Right ventricle myocardium inferior (tissue), 1 donor: ENCODE results near the gene BRD8. TPM values are rescaled to one million over a fixed set of nuclear protein-coding genes. Genes with fewer than 3 reads are reported as not detected.
"Not testable (repeated sequence)": the region's sequence is repeated elsewhere in the genome, so short reads cannot be mapped to it uniquely, and the experiment has no call there.

Source experiments
- ATAC-seq: fragments of 200-7000 bp; cut with Tn5 transposase; one replicate; pipeline ENCODE4 v1.9.1; 2020; ENCODE audit warnings: mild to moderate bottlenecking, moderate library complexity
- DNase-seq: peaks from one replicate; pipeline ENCODE4 v3.0.0; 2021; ENCODE audit errors: missing footprints
- intact Hi-C: fragments of 100-400 bp; cut with DNase I; formaldehyde crosslinking; loops from one replicate; pipeline ENCODE4 v1.11.0; 2022
- long read RNA-seq: library from polyadenylated mRNA; unstranded; transcript quantifications from one replicate; pipeline ENCODE4 v2.0.0, GENCODE V29; 2021
- total RNA-seq: library from RNA; stranded (reverse); fragmentation: NEBNext Ultra II Directional; extraction: Animal tissue kit (Norgen Biotek cat#: 25700); gene quantifications from one replicate; pipeline ENCODE4 v1.2.1, GENCODE V29; 2021
- donor health status: DM: no; HTN: yes; CAD: no; lungs with severe emphysema.

Gene BRD8, protein sequence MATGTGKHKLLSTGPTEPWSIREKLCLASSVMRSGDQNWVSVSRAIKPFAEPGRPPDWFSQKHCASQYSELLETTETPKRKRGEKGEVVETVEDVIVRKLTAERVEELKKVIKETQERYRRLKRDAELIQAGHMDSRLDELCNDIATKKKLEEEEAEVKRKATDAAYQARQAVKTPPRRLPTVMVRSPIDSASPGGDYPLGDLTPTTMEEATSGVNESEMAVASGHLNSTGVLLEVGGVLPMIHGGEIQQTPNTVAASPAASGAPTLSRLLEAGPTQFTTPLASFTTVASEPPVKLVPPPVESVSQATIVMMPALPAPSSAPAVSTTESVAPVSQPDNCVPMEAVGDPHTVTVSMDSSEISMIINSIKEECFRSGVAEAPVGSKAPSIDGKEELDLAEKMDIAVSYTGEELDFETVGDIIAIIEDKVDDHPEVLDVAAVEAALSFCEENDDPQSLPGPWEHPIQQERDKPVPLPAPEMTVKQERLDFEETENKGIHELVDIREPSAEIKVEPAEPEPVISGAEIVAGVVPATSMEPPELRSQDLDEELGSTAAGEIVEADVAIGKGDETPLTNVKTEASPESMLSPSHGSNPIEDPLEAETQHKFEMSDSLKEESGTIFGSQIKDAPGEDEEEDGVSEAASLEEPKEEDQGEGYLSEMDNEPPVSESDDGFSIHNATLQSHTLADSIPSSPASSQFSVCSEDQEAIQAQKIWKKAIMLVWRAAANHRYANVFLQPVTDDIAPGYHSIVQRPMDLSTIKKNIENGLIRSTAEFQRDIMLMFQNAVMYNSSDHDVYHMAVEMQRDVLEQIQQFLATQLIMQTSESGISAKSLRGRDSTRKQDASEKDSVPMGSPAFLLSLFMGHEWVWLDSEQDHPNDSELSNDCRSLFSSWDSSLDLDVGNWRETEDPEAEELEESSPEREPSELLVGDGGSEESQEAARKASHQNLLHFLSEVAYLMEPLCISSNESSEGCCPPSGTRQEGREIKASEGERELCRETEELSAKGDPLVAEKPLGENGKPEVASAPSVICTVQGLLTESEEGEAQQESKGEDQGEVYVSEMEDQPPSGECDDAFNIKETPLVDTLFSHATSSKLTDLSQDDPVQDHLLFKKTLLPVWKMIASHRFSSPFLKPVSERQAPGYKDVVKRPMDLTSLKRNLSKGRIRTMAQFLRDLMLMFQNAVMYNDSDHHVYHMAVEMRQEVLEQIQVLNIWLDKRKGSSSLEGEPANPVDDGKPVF
- 25.8 TPM for total RNA-seq
- long read RNA-seq, transcript BRD8-203 (21 exons, 2,982 nt) = minor isoform, 6 of 28 reads
- long read RNA-seq, transcript BRD8-201 (22 exons, 3,198 nt) = major isoform, 17 of 28 reads
- long read RNA-seq, partial matches to known transcripts = 3 of 28 reads
- long read RNA-seq, other reads (novel, unspliced or antisense) = 2 of 28 reads

DNA sequence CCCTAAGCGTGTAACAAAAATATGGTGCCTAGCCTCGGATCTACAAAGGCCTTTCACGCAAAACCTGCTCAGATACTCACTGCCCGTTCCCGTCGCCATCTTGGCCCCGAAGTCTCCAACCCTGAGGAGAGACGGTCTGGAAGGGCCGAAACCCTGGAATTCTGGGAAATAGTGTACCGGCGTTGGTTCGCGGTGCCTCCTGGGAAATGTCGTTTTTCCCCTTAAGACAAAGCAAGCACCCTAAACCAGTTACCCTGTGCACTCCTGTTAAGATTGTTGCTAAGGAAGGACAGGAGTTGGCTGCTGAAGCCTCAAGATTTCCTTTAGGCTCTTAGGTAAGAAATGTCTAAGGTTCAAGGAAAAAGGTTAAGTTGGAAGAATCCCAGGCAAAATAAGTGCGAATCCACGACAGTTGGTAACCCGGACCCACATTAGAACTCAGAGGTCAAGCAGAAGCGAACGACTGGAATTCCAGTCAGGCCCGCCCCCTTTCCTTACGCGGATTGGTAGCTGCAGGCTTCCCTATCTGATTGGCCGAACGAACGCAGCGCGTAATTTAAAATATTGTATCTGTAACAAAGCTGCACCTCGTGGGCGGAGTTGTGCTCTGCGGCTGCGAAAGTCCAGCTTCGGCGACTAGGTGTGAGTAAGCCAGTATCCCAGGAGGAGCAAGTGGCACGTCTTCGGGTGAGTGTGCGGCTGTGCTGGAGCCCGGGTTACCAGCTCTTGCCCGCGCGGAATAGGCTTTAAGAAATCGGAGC is at the start of gene BRD8, which contains the start of gene KIF20A:
Gene BRD8, minus strand, starts transcription at position 115 of the 761 bp plus-strand sequence. Its CDS starts 16 bp downstream, at position 99.
Gene KIF20A, plus strand, starts transcription at position 597 of the 761 bp plus-strand sequence. CDS start 569 bp downstream, outside the sequence.
- DNase-seq (peak; percentile 95), ATAC-seq (peak; percentile 98)
- intact Hi-C loops = no loop called here

DNA sequence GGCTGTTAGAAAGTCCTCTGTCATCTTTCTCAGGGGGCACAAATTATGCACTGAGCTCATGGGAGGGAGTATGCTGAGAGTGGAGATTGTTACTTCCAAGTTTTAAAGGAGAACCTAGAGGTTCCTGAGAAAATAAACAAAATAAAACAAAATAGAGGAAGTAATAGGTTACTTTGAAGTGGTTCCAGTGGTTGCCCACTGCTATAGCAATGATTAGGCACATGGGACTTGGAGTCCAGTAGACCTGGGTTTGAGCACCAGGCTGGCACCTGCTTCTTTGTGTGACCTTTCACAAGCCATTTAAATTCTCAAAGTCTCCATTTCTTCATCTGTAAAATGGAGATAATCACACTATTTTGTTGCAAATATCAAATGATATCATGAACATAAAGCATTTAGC is 48.5 kb upstream of the BRD8 start:
- intact Hi-C loops = no loop called here
- no peak for DNase-seq
- no peak for ATAC-seq

DNA sequence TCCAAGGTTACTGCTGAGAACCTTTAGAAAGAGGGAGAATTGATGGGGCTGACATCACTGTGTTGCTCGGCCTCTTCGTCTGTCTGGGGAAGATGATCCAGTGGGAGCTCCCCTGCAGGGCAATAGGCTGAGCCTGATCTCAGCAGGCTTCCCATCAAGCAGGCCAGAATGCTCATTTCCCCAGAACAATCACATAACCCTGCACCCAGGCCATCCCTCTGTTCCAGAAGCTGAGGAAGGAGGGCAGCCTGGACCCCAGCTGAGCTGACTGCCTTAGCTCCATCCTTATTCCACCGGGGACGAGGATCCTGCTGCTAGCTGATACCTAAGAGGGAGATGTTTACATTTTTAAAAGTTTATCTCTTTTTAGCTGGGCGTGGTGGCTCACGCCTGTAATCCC is 46.3 kb upstream of the BRD8 start:
- ATAC-seq (no peak), DNase-seq (no peak)
- intact Hi-C loops = loop anchor here (5.0 kb wide), 1 partner anchor 183 kb away; no protein-coding TSS in a partner anchor

DNA sequence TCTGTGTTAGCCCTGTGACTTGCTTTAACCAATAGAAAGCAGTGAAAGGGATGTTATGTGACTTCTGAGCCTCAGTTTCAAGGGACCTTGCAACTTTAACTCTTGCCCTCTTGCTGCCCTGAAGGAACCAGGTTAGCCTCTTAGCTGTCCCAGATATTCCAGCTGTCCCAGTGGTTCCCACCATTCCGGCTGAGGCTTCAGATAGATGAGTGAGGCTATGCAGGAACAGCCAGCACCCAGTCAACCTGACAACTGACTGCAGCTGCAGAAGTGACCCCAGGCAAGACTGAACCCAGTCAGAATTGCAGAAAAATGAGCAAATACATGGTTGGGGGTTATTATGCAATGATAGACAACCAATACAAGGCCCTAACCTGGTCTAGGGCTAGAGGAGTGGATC is 45.1 kb upstream of the BRD8 start:
- intact Hi-C loops = loop anchor here (1.0 to 5.0 kb wide), 2 partner anchors 60 to 184 kb away; no protein-coding TSS in a partner anchor
- ATAC-seq (no peak), DNase-seq (no peak)

DNA sequence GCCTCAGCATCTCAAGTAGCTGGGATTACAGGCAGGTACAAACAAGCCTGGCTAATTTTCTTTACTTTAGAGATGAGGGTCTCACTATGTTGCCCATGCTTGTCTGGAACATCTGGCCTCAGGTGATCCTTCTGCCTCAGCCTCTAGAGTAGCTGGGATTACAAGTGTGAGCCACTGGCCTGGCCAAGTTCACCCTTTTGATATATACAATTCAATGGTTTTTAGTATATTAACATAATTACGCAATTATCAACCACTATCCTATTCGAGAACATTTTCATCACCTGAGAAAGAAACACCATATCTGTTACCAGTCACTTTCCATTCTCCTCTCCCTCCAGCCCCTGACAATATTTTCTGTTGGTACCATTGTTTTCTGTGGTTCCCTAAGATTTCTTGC is 38.4 kb upstream of the BRD8 start:
- intact Hi-C loops = no loop called here
- DNase-seq = no peak
- no peak for ATAC-seq

DNA sequence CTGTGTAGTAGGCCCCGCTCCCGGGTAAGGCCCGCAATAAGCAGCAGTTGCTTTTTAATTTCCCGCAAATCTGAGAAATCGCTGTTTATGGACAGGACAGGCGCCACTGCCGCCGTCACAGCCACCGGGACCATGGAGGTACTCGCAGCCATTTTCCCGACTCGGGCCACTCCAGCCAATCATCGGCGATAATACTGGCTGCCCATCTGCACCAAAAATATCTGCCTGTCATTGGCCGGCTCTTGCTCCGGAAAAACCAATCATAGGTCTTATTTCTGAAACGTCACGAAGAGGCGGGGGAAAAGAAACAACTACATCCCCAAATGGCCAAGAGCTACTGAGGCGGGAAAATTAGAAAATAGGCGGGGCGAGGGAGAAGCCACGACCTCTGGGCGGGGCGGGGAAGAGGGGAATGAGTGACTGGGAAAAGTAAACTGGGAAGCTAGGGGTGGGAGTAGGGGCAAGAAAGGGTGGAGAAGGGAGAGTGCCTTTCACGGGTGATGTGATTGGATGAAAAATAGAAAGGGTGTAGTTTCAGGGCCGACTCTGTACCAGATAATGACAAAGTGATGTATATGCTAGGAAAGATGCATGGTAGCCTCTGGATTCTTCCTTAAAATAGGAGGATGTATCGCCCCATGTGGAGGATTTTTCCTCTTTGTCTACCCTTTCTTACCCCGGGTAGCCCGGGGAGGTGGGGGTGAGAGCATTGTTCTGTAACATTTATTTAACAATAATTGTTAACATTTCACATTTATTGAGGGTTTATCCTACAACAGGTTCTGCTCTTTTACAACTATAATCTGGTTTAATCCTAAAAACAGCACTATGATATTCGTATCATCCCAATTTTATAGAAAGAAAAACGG is 35.0 kb upstream of the BRD8 start, which contains the start of gene CDC23:
Gene CDC23, minus strand, starts transcription at position 163 of the 869 bp plus-strand sequence. Its CDS starts 11 bp downstream, at position 152.
- peak; percentile 97 for ATAC-seq
- intact Hi-C loops = no loop called here
- peak; percentile 93 for DNase-seq

DNA sequence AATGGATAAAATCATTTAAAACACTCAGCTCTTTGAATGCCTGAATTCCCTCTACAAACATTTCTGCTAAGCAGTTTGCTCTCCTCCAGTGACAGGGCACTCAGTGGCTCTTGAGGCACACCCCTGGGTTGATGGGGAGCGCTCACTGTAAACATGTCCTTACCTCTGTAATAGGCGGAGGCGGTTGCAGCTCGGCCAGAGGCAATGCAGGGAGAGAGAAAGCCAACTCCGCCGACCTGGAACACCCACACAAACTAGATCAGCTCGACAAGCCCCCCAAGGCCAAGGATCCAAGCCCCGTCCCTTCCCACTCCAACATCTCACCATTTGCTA is 34.4 kb upstream of the BRD8 start:
- DNase-seq (peak; percentile 72), ATAC-seq (peak; percentile 24)
- intact Hi-C loops = no loop called here

DNA sequence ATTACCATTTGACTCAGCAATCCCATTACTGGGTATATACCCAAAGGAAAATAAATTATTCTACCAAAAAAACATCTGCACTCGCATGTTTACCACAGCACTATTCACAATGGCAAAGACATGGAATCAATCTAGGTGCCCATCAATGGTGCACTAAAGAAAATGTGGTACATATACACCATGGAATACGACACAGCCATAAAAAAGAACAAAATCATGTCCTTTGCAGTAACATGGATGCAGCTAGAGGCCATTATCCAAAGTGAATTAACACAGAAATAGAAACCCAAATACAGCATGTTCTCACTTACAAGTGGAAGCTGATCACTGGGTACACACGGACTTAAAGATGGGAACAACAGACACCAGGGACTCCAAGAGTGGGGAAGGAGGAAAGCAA is 32.6 kb upstream of the BRD8 start:
- DNase-seq (no peak), ATAC-seq (no peak)
- intact Hi-C loops = no loop called here

DNA sequence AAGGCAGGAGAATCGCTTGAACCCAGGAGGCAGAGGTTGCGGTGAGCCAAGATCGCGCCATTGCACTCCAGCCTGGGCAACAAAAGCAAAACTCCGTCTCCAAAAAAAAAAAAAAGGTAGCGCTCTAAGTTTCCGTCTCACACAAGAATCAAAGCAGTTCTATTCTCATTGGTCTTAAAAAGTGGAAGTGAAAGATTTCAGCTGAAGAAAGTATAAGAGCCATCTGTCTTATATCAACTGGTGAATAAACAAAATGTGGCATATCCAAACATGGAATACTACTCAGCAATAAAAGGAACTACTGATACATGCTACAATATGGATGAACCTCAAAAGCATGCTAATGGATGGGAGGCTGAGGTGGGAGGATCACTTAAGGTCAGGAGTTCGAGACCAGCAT is 15.4 kb upstream of the BRD8 start:
- intact Hi-C loops, ATAC-seq, DNase-seq: not testable (repeated sequence)

DNA sequence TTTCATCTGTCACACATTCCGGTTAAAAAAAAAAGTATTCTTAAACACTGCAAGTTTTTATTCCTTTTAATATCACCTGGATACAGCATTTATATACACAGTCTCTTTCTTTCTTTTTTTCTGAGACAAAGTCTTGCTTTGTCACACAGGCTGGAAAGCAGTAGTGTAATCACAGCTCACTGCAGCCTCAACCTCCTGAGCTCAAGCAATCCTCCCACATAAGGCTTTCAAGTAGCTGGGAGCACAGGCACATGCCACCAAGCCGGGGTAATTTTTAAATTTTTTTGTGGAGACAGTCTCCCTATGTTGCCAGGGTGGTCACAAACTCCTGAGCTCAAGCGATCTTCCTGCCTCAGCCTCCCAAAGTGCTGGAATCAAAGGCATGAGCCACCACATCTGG is 14.4 kb upstream of the BRD8 start:
- intact Hi-C loops = no loop called here

DNA sequence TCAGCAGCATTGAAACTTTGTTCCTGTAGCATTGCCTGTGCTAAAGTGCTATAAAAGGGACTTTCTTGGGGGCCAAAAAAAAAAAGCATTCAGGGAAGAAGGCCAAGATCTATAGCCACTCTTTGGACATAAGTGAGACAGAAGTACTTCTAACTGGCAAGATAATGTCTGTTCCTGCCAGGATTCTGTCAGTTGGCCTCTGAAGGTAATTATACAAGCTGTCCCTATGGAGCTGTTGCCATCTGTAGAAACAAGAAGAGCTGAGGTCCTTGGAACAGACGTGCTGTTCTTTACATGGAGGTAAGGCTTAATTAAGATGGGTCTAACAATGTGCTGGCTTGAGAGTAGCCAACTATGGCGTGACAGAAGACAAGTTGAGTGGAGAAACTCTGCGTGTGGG is 10.2 kb upstream of the BRD8 start:
- DNase-seq (no peak), ATAC-seq (peak; percentile 74)
- intact Hi-C loops = no loop called here

More for the DNA sequence above, 14.4 kb upstream of the BRD8 start:
- DNase-seq (no peak), ATAC-seq (no peak)

DNA sequence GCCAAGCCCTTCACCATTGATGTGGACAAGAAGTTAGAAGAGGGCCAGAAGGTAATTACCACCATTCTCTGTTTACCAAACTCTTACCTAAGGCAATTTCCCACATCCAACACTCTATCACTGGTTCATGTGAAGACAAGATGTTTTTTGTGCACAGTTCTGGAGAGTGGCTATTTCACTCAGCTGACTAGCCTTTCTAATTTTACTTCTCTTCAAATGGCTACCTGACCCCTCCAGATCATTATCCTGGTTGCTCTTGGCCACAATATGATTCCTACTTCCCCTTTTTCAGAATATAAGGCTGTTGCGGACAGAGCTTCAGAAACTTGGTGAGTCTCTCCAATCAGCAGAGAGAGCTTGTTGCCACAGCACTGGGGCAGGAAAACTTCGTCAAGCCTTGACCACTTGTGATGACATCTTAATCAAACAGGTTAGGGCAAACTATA is 7.6 kb upstream of the BRD8 start:
- intact Hi-C loops = no loop called here
- ATAC-seq (no peak), DNase-seq (no peak)

DNA sequence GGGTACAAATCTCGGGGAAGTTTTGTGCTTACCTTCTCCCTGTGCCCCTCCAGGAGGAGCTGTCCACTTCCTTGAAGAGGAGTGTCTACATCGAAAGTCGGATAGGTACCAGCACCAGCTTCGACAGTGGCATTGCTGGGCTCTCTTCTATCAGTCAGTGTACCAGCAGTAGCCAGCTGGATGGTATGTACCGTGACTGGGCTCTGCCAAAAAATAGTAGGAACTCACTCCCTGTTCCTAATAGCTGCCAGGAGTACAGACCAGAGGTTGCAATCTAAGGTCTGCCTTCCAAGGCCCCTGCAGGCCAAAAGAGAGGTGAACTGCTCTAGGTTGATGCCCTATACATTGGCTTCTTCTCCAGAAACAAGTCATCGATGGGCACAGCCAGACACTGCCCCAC is 4.4 kb upstream of the BRD8 start:
- intact Hi-C loops = no loop called here
- ATAC-seq (peak; percentile 50), DNase-seq (no peak)

DNA sequence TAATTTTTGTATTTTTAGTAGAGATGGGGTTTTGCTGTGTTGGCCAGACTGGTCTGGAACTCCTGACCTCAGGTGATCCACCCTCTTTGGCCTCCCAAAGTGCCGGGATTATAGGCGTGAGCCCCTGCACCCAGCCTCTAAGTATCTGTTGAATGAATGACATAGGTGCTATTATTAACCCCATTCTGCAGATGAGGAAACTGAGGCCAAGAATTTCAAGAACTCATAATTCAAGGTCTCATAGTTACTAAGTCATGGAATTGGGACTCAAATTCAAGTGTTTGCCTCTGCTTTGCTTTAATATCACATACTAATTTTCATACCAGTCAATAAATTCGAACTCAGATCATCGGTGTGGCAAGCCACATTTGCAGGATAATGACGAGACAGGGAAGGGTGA is 2.4 kb upstream of the BRD8 start:
- ATAC-seq (no peak), DNase-seq (no peak)
- intact Hi-C loops = no loop called here

DNA sequence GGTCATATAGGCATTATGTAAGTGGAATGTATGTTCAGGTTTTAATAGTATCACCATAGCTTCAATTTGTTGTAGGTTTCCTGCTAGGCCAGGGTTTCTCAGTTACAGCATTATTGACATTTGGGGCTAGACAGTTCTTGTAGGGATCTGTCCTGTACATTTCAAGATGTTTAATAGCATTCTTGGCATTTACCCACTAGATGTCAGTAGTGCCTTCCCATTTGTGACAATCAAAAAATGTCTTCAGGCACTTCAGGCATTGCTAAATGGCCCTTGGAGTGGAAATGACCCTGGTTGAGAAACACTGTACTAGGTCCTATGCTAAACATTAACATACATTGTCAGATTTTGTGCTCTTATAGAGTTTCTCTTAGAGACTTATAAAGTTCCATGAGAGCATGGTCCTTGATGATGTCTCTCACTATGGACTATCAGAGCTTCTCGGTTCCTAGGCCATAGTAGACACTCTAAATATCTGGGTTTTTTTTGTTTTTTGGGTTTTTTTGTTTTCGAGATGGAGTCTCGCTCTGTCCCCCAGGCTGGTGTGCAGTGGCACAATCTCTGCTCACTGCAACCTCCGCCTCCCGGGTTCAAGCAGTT is 1.9 kb upstream of the BRD8 start:
- ATAC-seq = no peak
- DNase-seq = no peak
- intact Hi-C loops = no loop called here

DNA sequence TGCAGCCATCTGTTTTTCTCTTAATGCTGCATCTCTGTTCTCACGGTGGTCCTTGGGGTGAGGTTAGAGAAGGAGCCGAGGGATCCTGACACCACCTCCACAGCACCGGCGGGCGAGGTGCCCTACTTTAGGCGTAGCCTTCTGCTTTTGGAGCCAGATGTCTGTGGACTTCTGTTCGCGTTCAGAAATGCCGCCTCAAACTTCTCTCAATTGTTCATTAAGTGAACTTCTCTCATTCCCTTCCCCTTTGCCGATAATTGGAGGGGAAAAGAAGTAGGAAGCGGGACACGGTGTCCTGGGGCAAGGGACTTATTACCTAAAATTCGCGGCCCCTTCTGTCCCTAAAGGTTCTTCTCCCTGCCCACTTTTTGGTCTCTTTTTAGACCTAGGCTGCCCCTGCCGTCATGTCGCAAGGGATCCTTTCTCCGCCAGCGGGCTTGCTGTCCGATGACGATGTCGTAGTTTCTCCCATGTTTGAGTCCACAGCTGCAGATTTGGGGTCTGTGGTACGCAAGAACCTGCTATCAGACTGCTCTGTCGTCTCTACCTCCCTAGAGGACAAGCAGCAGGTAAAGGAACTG is 937 bp upstream of the BRD8 start:
- intact Hi-C loops = no loop called here
- ATAC-seq (no peak), DNase-seq (no peak)
